Skeletal muscle cell (primary cell): ENCODE results near the gene XPR1.
"Not testable (repeated sequence)": the region's sequence is repeated elsewhere in the genome, so short reads cannot be mapped to it uniquely, and the experiment has no call there.

Source experiments
- DNase-seq: peaks from one replicate; pipeline ENCODE4 v3.0.0-alpha.2; 2010; ENCODE audit warnings: low read depth
- H3K4me3 ChIP-seq: 2 replicates; pipeline ENCODE4 v1.5.1; 2011; ENCODE audit warnings: low read depth, mild to moderate bottlenecking, control low read depth, low read length, moderate library complexity

XPR1 gene

DNA sequence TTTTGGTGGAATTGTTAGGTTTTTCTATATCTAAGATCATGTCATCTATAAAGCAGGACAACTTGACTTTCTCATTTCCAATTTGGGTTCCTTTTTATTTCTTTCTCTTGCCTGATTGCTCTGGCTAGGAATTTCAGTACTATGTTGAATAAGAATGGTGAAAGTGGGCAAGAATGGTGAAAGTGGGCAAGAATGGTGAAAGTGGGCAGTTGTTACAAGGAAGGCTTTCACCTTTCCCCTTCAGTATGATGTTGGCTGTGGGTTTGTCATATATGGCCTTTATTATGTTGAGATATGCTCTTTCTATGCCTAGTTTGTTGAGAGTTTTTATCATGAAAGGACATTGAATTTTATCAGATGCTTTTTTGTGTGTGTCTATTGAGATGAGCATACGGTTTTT lies 64.5 kb downstream of the XPR1 start:
- DNase-seq: no peak
- H3K4me3 ChIP-seq: no peak overlapping the region

DNA sequence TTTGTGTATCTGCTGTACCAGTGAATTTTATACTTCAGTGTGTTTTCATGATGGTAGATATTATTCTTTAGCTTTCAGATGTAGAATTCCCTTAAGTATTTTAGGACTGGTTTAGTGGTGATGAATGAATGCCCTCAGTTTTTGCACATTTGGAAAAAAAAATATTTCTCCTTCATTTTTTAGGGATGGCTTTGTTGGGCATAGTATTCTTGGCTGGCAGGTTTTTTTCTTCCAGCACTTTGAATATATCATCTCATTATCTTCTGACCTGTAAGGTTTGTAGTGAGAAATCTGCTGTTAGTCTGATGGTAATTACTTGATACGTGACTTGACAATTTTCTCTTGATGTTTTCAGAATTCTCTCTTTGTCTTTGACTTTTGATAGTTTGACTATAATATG lies 66.8 kb downstream of the XPR1 start:
- no peak overlapping the region for H3K4me3 ChIP-seq

DNA sequence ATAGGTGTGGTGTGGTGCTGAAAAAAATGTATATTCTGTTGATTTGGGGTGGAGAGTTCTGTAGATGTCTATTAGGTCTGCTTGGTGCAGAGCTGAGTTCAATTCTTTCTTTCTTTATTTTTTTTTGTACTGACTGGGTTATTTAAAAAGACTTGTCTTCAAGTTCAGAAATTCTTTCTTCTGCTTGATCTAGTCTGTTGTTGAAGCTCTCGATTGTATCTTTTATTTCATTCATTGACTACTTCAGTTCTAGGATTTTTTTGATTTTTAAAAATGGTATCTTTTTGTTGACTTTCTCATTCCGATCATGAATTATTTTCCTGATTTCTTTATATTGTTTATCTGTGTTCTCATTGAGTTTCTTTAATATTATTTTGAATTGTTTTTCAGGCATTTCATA lies 70.6 kb downstream of the XPR1 start:
- not testable (repeated sequence) for H3K4me3 ChIP-seq, DNase-seq

More for the DNA sequence above, 66.8 kb downstream of the XPR1 start:
- no peak for DNase-seq

DNA sequence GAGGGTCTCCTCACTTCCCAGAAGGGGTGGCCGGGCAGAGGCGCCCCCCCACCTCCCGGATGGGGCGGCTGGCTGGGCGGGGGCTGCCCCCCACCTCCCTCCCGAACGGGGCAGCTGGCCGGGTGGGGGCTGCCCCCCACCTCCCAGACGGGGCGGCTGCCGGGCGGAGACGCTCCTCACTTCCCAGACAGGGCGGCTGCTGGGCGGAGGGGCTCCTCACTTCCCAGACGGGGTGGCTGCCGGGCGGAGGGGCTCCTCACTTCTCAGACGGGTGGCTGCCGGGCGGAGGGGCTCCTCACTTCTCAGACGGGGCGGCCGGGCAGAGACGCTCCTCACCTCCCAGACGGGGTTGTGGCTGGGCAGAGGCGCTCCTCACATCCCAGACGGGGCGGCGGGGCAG lies 78.9 kb downstream of the XPR1 start:
- DNase-seq, H3K4me3 ChIP-seq: not testable (repeated sequence)

DNA sequence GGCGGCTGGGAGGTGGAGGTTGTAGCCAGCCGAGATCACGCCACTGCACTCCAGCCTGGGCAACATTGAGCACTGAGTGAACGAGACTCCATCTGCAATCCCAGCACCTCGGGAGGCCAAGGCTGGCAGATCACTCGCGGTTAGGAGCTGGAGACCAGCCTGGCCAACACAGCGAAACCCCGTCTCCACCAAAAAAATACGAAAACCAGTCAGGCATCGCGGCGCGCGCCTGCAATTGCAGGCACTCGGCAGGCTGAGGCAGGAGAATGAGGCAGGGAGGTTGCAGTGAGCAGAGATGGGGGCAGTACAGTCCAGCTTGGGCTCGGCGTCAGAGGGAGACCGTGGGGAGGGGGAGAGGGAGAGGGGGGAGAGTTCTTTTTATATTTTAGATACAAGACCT lies 79.4 kb downstream of the XPR1 start:
- H3K4me3 ChIP-seq, DNase-seq: not testable (repeated sequence)

DNA sequence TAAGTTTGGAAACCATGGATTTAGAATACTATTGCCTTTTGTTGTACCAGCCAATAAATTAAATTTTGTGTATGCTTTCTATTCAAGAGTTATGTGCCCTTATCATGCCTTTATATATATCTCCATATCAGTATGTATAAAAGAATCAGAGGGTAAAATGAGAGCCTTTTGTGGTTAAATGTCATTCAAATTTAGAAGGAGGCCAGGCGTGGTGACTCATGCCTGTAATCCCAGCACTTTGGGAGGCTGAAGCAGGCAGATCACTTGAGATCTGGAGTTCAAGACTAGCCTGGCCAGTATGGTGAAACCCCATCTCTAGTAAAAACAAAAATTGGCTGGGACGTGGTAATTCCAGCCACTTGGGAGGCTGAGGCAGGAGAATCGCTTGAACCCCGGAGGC lies 88.9 kb downstream of the XPR1 start:
- DNase-seq: no peak
- no peak overlapping the region for H3K4me3 ChIP-seq

DNA sequence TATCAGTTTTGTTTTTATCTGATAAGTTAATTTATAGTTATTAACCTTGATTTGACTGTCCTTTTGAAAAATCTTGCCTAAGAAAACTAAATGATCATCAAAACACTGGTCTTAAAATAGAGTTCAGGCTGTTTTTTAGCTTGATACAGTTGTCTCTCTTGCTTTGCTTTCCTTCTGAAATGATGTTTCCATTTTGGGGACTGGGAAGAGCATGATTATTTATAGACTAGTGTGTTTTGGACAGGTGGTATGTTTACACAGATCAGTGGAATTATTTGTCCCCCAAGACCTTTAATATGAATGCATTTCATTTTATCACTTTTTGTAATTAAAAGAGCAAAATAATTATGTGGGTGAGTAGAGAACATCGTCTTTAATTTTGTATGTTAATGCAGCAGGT lies 90.8 kb downstream of the XPR1 start:
- no peak for DNase-seq

DNA sequence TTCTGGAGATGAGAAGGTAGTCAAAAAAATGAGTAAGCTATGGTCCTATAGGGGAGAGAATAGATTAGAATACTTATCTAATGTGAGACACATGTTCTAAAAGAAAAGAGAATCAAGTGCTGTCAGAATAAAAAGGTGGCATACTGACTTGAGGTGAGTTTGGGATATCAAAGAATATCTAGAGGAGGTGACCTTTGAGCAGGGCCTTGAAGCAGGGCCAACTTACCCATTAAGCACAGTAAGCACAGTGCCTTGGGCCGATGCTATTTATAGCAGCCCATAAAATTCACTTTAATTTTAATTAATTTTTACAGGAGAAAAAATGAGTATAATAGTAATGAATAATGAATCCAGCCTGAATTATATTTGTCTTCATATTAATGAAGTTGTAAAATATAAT lies 92.2 kb downstream of the XPR1 start:
- H3K4me3 ChIP-seq: no peak overlapping the region
- DNase-seq: no peak

More for the DNA sequence above, 90.8 kb downstream of the XPR1 start:
- H3K4me3 ChIP-seq: no peak overlapping the region

DNA sequence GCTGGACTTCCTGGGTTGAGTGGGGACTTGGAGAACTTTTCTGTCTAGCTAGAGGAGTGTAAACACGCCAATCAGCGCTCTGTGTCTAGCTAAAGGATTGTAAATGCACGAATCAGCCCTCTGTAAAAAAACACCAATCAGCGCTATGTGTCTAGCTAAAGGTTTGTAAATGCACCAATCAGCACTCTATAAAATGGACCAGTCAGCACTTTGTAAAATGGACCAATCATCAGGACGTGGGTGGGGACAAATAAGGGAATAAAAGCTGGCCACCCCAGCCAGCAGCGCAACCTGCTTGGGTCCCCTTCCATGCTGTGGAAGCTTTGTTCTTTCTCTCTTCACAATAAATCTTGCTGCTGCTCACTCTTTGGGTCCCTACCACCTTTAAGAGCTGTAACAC lies 94.2 kb downstream of the XPR1 start:
- not testable (repeated sequence) for H3K4me3 ChIP-seq, DNase-seq

DNA sequence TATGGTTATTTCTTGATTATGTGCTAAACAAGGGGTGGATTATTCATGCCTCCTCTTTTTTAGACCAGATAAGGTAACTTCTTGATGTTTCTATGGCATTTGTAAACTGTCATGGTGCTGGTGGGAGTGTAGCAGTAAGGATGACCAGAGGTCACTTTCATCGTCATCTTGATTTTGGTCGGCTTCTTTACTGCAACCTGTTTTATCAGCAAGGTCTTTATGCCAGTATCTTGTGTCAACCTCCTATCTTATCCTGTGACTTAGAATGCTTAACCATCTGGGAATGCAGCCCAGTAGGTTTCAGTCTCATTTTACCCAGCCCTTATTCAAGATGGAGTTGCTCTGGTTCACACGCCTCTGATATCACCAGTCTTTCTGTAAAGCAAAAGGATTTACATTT lies 95.9 kb downstream of the XPR1 start:
- not testable (repeated sequence) for H3K4me3 ChIP-seq, DNase-seq

DNA sequence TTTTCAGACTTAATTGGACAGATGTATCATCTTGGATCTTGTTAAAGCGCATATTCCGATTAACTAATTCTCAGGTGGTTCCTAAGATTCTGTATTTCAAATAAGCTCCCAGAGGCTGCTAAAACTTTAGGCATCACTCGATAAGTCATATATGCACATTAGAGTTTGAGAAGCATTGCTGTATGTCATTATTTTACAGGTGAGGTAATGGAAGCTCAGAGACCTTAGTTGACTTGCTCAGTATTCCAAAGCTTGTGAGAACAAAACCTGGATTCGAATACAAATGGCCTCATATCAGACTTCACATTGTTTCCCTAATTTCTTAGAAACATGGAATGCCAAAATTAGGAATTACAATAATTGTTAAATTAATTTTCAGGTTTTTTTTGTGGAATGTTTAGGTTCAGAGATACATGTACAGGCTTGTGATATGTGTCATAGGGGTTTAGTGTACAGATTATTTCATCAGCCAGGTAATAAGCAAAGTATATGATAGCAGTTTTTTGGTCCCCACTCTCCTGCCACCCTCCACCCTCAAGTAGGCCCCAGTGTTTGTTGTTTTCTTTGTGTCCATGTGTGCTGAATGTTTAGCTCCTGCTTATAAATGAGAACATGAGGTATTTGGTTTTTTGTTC lies 96.8 kb downstream of the XPR1 start:
- no peak for DNase-seq
- H3K4me3 ChIP-seq: no peak overlapping the region

DNA sequence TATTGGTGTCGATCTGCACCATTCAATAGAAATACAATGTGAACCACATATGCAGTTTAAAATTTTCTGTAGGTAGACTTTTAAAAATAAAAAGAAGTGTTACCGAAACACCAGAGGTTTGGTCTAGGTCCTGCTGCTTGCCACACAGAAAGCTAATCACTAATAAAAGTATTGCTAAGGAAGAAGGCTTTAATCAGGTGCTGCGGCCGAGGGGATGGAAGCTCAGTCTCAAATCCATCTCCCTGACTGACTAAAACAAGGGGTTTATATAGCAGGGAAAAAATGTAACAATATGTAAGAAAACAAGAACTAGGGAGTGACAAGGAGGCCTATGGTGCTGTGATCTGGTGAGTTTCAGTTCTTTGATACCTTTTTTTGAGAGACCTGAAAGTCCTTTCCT lies 99.3 kb downstream of the XPR1 start:
- no peak for DNase-seq
- no peak overlapping the region for H3K4me3 ChIP-seq

DNA sequence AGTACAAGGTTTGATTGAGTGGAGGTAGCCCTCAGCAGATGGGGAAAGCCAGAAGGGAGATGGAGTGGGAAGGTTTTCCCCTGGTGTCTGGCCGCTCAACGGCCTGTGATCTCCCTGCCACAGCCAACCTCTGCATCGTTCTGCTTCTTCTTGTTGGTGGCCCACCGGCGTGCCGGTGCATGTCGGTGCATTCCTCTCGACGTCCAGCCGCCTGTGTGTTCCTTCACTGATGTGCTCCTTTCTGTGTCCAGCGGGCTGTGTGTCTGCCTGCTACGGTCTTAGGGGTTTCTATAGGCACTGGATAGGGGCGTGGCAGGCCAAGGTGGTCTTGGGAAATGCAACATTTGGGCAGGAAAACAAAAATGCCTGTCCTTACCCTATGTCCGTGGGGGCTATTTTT lies 101.0 kb downstream of the XPR1 start:
- no peak for DNase-seq

DNA sequence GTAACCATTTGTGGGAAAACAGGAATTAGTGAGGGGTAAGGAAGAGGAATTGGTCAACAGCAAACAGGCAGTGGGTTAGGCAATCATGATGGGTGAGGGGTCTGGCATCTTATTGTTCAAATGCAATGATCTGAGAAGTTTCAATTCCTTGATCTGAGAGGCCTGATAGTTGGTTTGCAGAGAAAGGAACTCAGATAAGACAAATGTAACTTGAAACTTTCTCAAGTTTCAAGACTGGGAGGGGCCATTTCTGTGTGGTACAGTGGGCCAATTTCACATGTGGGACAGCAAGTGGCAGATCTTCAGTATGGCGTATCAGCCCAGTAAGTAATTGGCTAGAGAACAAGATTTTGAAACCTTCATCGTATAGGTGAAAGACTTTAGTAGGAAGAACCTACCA lies 102.5 kb downstream of the XPR1 start:
- H3K4me3 ChIP-seq: no peak overlapping the region
- DNase-seq: no peak

More for the DNA sequence above, 101.0 kb downstream of the XPR1 start:
- H3K4me3 ChIP-seq: no peak overlapping the region

DNA sequence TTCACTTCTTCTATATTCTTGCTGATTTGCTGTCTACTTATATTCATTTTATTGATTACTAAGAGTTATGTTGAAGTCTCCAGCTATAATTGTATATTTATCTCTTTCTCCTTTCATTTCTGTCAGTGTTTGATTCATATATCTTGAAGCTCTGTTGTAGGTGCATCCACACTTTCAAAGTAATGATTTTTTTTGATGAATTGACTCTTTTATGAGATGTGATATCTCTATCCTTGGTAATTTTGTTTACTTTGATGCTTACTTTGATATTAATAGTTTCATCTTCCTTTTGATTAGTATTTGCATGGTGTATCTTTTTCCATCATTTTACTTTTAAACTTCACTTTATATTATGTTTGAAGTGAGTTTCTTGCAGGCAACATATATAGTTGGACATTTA lies 110.8 kb downstream of the XPR1 start:
- no peak overlapping the region for H3K4me3 ChIP-seq
- DNase-seq: no peak

DNA sequence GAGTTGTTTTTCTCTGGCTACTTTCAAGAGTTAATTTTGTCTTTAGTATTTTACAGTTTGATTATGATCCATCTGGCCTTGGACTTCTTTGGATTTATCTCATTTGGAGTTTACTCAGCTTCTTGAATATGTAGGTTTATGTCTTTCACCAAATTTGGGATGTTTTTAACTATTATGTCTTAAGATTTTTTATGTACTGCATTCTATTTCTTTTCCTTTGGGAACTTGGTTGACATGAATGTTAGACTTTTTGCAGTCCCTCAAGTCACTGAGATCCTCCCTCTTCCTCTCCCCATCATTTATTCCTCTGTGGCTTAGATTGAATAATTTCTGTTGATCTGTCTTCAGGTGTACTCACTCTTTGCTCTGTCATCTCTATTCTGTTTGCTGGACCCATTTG lies 112.0 kb downstream of the XPR1 start:
- DNase-seq: no peak
- no peak overlapping the region for H3K4me3 ChIP-seq

DNA sequence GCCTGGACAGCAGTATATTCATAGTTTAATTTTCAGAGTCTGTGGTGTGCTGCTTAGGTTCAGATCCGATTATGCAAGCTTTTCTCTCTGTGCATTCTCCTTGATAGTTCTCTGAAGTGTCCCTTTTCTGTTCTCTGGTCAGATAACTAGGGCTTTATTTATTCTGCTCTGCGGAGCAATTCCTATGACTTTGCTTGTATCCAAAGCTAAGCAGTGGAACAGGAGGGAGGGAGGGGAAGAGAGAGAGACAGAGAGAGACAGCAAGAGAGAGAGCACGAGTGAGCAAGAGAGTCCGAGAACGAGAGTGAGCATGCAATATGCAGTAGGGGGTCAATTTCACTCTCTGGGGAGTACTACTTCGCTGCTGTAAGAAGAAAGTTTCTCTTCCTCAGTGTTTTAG lies 113.3 kb downstream of the XPR1 start:
- no peak for DNase-seq
- H3K4me3 ChIP-seq: no peak overlapping the region

DNA sequence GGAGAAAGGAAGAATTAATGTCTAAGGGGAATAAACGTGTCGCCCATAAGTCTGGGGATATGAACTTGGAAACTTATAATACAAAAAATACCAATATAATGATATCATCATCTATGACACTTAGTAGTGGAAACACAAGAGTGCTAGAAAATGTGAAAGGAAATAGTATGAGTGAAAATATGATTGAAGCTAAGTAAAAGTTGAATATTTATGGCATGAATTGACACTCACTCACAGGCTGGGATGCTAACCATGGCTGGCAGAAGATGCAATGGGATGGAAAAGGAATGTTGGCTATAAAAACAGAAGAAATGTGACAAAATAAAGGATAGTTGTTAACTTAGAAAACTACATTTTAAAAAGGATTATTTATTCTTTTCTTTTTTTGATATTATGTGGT lies 120.1 kb downstream of the XPR1 start:
- no peak for DNase-seq
- no peak overlapping the region for H3K4me3 ChIP-seq

DNA sequence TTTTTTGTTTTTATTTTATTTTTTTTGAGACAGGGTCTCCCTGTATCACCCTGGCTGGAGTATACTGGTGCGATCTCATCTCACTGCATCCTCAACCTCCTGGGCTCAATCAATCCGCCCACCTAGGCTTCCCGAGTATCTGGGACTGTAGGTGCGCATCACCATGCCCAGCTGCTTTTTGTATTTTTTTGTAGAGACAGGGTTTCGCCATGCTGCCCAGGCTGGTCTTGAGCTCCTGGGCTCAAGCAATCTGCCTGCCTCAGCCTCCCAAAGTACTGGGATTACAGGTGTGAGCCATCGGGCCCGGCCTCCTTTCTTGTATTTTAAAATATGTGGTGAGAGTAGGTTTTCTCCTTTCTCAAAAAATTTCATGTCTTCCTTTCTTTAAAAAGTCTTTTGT lies 122.6 kb downstream of the XPR1 start:
- no peak overlapping the region for H3K4me3 ChIP-seq
- no peak for DNase-seq

DNA sequence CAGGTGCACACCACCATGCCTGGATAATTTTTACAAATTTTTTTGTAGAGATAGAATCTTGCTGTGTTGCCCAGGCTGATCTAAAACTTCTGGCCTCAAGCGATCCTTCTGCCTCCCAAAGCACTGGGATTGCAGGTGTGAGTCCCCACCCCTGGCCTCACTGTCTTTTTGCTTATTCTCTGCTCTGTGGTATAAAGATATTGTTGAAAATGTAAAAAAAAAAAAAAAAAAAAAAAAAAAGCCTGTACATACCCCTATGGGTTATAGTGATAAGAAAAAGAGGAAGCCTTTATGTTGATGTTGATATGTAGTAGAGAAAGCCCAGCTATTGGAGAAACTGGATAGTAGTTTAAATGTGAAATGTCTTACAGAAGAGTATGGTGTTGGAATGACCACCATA lies 125.8 kb downstream of the XPR1 start:
- no peak for DNase-seq
- H3K4me3 ChIP-seq: no peak overlapping the region

DNA sequence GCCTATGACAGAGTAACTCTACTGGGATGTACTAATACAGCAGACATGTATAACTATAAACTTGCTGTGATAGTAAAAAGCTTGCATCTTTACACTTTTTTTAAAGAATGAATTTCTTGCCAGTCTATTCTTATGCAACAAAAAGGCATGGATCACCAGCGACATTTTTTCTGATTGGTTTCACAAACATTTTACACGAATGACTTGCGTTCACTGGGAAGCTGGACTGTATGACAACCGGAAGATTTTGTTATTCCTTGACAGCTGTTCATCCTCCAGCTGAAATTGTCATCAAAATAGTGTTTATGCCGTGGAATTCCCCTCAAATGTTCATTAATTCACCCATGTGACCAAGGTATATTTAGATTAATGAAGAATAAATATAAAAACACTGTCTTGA lies 131.0 kb downstream of the XPR1 start:
- no peak overlapping the region for H3K4me3 ChIP-seq
- DNase-seq: no peak

DNA sequence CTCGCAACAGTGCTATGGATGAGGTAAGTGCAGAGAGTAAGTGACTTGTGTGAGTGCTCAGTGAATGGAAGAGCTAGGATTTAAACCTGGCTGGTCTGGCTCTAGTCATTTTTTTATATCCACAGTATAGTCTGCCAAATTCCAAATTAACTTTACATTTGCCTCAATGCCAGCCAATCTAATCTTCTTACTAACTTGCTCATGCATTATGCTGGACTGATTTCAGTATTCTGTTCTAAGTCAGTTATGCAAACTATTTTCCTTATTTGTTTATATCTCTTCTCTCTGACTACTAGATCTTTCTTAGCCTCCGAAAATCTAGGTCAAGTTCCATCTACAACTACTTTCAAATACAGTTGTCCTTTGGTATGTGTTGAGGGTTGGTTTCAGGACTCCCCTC lies 133.3 kb downstream of the XPR1 start:
- no peak for DNase-seq
- no peak overlapping the region for H3K4me3 ChIP-seq
